GM12873 (cell line): ENCODE results near the gene MSRB1.

Experiments
- TF ChIP-seq, protein P1 (sequence below): IDR thresholded peaks from 2 replicates; pipeline ENCODE4 v1.5.1; 2012; ENCODE audit warnings: low read depth, mild to moderate bottlenecking, moderate library complexity, low read length, control low read depth; ENCODE audit not compliant: insufficient read depth; ENCODE audit errors: missing control alignments

MSRB1 gene

DNA sequence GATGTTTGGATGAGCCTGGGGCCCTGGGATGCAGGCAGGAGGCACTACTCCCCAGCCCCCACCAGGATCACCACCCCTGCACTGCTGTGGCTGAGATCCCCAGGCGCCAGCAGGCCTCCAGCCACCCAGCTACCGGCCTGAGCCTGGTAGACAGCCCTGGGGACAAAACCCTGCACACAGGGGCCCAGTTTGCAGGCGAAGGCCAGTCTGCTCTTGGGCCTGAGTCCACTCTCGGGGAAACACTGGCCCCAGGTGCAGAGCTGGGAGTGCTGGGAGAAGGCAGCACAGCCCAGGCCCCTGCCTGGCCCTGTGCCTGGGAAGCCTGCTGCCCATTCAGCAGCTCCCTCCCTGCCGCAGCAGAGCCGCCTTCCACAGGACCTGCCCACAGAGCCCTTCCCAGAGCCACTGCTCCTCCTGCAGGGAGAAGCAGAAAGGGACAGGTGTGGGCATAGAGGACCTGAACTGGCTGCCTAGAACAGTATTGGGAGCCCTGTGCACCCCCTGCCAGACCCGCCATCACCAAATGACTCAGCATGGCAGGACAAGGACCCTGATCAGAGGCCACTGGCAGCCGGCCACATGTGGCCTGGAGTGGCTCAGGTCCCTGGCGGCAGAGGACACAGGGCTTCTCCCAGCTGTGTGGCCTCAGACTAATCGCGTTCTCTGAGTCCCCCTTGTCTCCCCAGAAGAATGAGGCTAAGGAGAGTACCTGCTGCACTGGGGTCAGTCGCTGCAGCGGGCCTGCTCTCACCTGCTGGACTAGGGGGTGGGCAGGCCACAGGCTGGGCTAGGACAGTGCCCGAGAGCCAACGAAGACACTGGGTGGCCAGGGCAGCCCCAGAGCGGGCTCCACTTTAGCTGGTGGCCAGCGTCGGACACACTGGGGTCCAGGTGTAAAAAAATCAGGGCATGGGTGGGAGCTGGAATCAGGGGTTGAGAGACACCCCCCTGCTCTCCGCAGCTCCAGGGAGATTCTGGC is 10.7 kb downstream of the MSRB1 start:
- TF ChIP-seq, protein P1, sequence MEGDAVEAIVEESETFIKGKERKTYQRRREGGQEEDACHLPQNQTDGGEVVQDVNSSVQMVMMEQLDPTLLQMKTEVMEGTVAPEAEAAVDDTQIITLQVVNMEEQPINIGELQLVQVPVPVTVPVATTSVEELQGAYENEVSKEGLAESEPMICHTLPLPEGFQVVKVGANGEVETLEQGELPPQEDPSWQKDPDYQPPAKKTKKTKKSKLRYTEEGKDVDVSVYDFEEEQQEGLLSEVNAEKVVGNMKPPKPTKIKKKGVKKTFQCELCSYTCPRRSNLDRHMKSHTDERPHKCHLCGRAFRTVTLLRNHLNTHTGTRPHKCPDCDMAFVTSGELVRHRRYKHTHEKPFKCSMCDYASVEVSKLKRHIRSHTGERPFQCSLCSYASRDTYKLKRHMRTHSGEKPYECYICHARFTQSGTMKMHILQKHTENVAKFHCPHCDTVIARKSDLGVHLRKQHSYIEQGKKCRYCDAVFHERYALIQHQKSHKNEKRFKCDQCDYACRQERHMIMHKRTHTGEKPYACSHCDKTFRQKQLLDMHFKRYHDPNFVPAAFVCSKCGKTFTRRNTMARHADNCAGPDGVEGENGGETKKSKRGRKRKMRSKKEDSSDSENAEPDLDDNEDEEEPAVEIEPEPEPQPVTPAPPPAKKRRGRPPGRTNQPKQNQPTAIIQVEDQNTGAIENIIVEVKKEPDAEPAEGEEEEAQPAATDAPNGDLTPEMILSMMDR, result no peak

DNA sequence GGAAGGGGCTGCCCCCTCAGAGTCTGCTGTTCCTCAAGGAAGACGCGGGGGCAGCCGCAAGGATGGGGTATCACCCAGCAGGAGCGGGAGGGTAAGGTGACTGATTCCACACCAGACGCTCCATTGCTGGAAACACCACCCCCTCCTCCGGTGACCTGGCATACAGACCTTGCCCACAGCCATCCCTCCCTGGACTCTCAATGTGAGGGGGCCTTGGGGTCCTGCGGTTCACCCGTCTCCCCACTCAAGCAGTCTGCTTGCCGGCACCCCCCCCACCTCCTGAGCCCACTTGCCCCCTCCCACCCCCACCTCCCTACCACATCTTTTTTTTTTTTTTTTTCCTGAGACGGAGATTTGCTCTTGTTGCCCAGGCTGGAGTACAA is 12.7 kb downstream of the MSRB1 start:
- TF ChIP-seq, protein P1, result no peak

DNA sequence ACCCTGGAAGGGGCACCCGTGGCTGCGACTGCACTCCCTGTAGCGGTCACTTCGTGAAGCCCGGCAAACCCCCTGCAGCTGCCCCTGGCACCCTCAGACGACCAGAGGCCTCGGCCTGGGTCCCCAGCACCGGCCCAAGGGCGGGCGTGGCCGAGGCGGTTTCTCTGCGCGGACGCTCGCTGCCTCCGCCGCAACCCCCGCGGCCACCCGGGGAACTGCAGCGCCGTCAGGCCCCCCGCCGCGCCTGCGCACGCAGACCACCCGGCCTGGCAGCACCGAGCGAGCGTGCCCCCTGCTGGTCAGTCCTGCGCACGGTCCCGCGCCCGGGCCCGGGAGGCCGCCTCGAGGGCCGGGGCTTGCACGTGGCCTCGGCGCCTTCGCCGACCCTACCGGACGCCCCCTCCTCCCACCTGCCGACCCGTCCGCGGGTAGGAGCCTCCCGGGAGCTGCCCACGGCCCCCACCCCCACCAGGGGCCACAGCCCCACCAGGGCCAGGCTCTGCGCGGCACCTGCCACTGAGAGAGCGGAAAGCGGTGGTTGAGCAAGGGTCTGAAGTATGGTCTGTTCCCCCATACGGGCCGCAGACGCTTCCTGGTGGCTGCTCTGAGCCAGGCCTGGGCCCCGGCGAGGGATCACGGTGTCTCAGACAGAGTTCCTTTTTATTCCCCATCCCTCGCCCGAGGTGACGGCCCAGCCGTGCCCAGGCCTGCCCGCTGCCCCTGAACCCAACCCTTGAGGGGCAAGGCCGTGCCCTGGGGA is 13.2 kb downstream of the MSRB1 start:
- TF ChIP-seq, protein P1, result peak; percentile 89

DNA sequence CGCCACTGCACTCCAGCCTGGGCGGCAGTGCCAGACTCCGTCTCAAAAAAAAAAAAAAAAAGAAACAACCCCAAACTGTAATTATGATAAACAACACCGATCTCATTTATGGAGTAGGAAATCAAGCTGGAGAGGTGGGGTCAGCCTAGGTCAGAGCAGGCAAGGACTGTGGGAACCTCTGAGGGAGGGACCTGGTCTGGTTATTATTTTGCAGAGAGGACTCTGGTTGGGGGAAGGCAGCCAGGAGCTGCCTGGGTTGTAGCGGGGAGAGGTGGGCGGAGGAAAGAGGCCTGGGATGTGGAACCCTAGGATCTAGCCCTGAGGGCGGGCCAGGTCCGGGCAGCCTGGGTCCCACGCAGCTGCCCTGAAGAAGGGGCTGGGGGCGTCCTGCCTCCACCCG is 13.9 kb downstream of the MSRB1 start:
- TF ChIP-seq, protein P1, result no peak

DNA sequence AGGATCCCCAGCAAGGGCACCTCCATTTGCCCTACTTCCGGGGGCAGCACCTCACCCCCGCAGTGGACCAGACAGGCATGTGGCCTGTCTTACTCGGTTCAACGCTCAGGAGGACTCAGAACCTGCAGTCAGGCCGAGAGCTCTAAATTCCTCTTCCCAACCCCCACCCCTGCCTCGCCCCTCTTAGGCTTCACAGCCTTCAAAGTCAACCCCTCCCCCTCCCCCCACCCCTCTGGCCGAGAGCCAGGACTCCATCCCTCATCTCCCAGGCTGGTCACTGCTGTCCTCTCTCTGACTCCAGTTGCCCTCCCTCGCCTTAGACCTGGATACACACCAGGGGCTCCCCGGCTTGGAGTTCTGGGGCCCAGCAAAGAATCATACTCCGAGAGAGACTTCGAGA is 16.7 kb downstream of the MSRB1 start:
- TF ChIP-seq, protein P1, result no peak

DNA sequence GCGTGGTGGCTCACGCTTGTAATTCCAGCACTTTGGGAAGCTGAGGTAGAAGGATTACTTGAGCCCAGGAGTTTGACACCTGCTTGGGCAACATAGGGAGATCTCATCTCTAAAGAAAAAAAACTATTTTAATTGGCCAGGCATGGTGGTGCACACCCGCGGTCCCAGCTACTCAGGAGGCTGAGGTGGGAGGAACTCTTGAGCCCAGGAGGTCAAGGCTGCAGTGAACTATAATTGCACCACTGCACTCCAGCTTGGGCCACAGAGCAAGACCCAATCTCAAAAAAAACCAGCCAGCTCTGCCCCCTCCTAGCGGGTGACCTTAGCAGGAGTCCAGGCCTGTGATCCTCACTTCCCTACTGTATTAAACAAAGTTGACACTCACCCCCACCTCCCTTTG is 18.9 kb downstream of the MSRB1 start:
- TF ChIP-seq, protein P1, result no peak
